H1 (cell line): Measurements from ENCODE around the gene KCNQ1. TPM values are rescaled to one million over a fixed set of nuclear protein-coding genes. Genes with fewer than 3 reads are reported as not detected.

ENCODE experiments used
- CTCF ChIA-PET: fragments of 300-600 bp; sonication (Branson Sonifier 250); formaldehyde crosslinking; loops from one replicate; lab custom pipeline; 2021; ENCODE audit not compliant: partially characterized antibody; lab: Charles Lee
- POLR2A ChIA-PET: fragments of 300-600 bp; sonication (Branson Sonifier 250); formaldehyde crosslinking; loops from one replicate; lab custom pipeline; 2021; ENCODE audit warnings: inconsistent platforms; ENCODE audit not compliant: partially characterized antibody; lab: Charles Lee
- DNase-seq, 2 experiments: peaks; one replicate each; pipeline versions ENCODE4 v3.0.0 to v3.0.0-alpha.2; 2010 to 2022; ENCODE audit warnings: low spot score in 2 of 2, low read depth in 1 of 2, mixed read lengths in 1 of 2
- FAIRE-seq: peaks from 2 replicates; lab custom pipeline; 2011; peaks lifted over from hg19 to GRCh38; lab: Jason Lieb, UNC
- H2AFZ ChIP-seq: 2 replicates; pipeline ENCODE4 v1.8.1; 2012; ENCODE audit warnings: low read length, inconsistent platforms
- H2AK5ac ChIP-seq: 2 replicates; pipeline ENCODE4 v1.6.1; 2013; ENCODE audit warnings: low read depth, low read length
- H2BK120ac ChIP-seq: replicated peaks from 2 replicates; pipeline ENCODE3; 2013; ENCODE audit warnings: low read depth, low read length, inconsistent platforms
- H2BK12ac ChIP-seq: 2 replicates; pipeline ENCODE4 v1.6.1; 2013; ENCODE audit warnings: low read depth, low read length
- H2BK15ac ChIP-seq: 2 replicates; pipeline ENCODE4 v1.6.1; 2013; ENCODE audit warnings: low read length
- H2BK20ac ChIP-seq: 2 replicates; pipeline ENCODE4 v1.6.1; 2013; ENCODE audit warnings: low read length
- H2BK5ac ChIP-seq: 2 replicates; pipeline ENCODE4 v1.6.1; 2013; ENCODE audit warnings: low read depth, low read length
- H3K14ac ChIP-seq: 2 replicates; pipeline ENCODE4 v1.6.1; 2013; ENCODE audit warnings: inconsistent platforms; ENCODE audit not compliant: insufficient read length
- H3K18ac ChIP-seq: 2 replicates; pipeline ENCODE4 v1.6.1; 2013; ENCODE audit warnings: low read length; ENCODE audit errors: extremely low read depth
- H3K23ac ChIP-seq: 2 replicates; pipeline ENCODE4 v1.6.1; 2013; ENCODE audit warnings: inconsistent platforms; ENCODE audit not compliant: insufficient read length
- H3K23me2 ChIP-seq: 2 replicates; pipeline ENCODE4 v1.6.1; 2013; ENCODE audit warnings: low read depth, low read length
- H3K27ac ChIP-seq: 2 replicates; pipeline ENCODE4 v1.6.1; 2011; ENCODE audit warnings: low read depth, low read length, inconsistent platforms
- H3K27me3 ChIP-seq, 4 experiments: replicated peaks in 1 of 4; 1 replicate in 1 of 4; 2 replicates in 3 of 4; pipeline versions ENCODE4 v1.6.1 to v1.8.1; 2011 to 2013; ENCODE audit warnings: low read length in 3 of 4, mild to moderate bottlenecking in 3 of 4, inconsistent platforms in 2 of 4, mixed read lengths in 2 of 4, moderate library complexity in 1 of 4; ENCODE audit not compliant: control insufficient read depth in 3 of 4, insufficient read depth in 3 of 4; ENCODE audit errors: extremely low read depth in 1 of 4
- H3K36me3 ChIP-seq, 4 experiments: 2 replicates each; pipeline versions ENCODE4 v1.6.1 to v1.8.1; 2011 to 2013; ENCODE audit warnings: mild to moderate bottlenecking in 4 of 4, low read length in 3 of 4, moderate library complexity in 2 of 4, control low read depth in 1 of 4, inconsistent platforms in 1 of 4; ENCODE audit not compliant: insufficient read depth in 4 of 4, control insufficient read depth in 2 of 4
- H3K4ac ChIP-seq: replicated peaks from 2 replicates; pipeline ENCODE3; 2013; ENCODE audit warnings: low read length, low read depth, mixed read lengths, inconsistent platforms; ENCODE audit not compliant: insufficient read length
- H3K4me1 ChIP-seq, 4 experiments: replicated peaks in 1 of 4; 1 replicate in 1 of 4; 2 replicates in 3 of 4; pipeline versions ENCODE4 v1.6.1 to v1.8.1; 2011 to 2013; ENCODE audit warnings: low read length in 3 of 4, inconsistent platforms in 2 of 4, mixed read lengths in 1 of 4; ENCODE audit not compliant: insufficient read depth in 4 of 4, control insufficient read depth in 3 of 4
- H3K4me2 ChIP-seq, 2 experiments: 2 replicates each; pipeline versions ENCODE4 v1.6.1 to v1.8.1; 2011 to 2013; ENCODE audit warnings: low read depth in 2 of 2, low read length in 2 of 2, control low read depth in 1 of 2, inconsistent platforms in 1 of 2, mild to moderate bottlenecking in 1 of 2; ENCODE audit not compliant: insufficient read depth in 1 of 2
- H3K4me3 ChIP-seq, 4 experiments: fragments of 200-600, 300-600 bp in 1 of 4; sonication (generic), shearing (Covaris generic), sonication (Bioruptor Twin) in 1 of 4; 2 replicates each; pipeline versions ENCODE4 v1.5.1 to v1.8.1; 2011 to 2016; ENCODE audit warnings: low read length in 4 of 4, low read depth in 3 of 4, control low read depth in 2 of 4, inconsistent platforms in 2 of 4, mild to moderate bottlenecking in 2 of 4, mixed read lengths in 1 of 4, moderate library complexity in 1 of 4; ENCODE audit not compliant: insufficient read depth in 2 of 4; ENCODE audit errors: extremely low read depth in 1 of 4
- H3K56ac ChIP-seq: replicated peaks from 2 replicates; pipeline ENCODE3; 2013; ENCODE audit warnings: low read depth, mild to moderate bottlenecking, mixed read lengths, low read length, inconsistent platforms; ENCODE audit not compliant: insufficient read length
- H3K79me1 ChIP-seq: 2 replicates; pipeline ENCODE4 v1.6.1; 2013; ENCODE audit warnings: low read depth, low read length, control low read depth
- H3K79me2 ChIP-seq, 2 experiments: 2 replicates each; pipeline versions ENCODE4 v1.6.1 to v1.8.1; 2012 to 2013; ENCODE audit warnings: low read length in 2 of 2, mild to moderate bottlenecking in 2 of 2, inconsistent platforms in 1 of 2; ENCODE audit not compliant: insufficient read depth in 2 of 2, control insufficient read depth in 1 of 2
- H3K9ac ChIP-seq, 4 experiments: replicated peaks in 1 of 4; 1 replicate in 1 of 4; 2 replicates in 3 of 4; pipeline versions ENCODE4 v1.6.1 to v1.8.1; 2011 to 2013; ENCODE audit warnings: low read depth in 3 of 4, low read length in 3 of 4, control low read depth in 2 of 4, mild to moderate bottlenecking in 2 of 4, moderate library complexity in 2 of 4, inconsistent platforms in 1 of 4; ENCODE audit errors: extremely low read depth in 1 of 4
- H3K9me3 ChIP-seq, 2 experiments: 2 replicates each; pipeline versions ENCODE4 v1.6.1 to v1.8.1; 2012 to 2013; ENCODE audit warnings: mild to moderate bottlenecking in 2 of 2, moderate library complexity in 2 of 2, control low read depth in 1 of 2, inconsistent platforms in 1 of 2, low read depth in 1 of 2, low read length in 1 of 2, mixed read lengths in 1 of 2; ENCODE audit not compliant: insufficient read depth in 2 of 2
- H4K20me1 ChIP-seq, 2 experiments: replicated peaks in 1 of 2; 2 replicates each; pipeline versions ENCODE3 to v1.8.1; 2011 to 2013; ENCODE audit warnings: inconsistent platforms in 2 of 2, low read length in 2 of 2, mild to moderate bottlenecking in 1 of 2; ENCODE audit not compliant: insufficient read depth in 2 of 2, control insufficient read depth in 1 of 2
- H4K5ac ChIP-seq: 2 replicates; pipeline ENCODE4 v1.6.1; 2013; ENCODE audit warnings: low read length, low read depth, mixed read lengths, inconsistent platforms; ENCODE audit not compliant: insufficient read length
- H4K8ac ChIP-seq: 2 replicates; pipeline ENCODE4 v1.8.0; 2013; ENCODE audit warnings: mild to moderate bottlenecking, moderate library complexity, low read length, inconsistent platforms; ENCODE audit not compliant: insufficient read depth; ENCODE audit errors: extremely low read depth
- H4K91ac ChIP-seq: replicated peaks from 2 replicates; pipeline ENCODE3; 2013; ENCODE audit warnings: low read length, mixed read lengths, inconsistent platforms; ENCODE audit not compliant: insufficient read length
- BACH1 ChIP-seq: IDR thresholded peaks from 2 replicates; pipeline ENCODE4 v1.6.1; 2012; ENCODE audit warnings: low read length, improper control_type of control experiment
- BRCA1 ChIP-seq: IDR thresholded peaks from 2 replicates; pipeline ENCODE4 v1.6.1; 2012; ENCODE audit warnings: low read depth, low read length, improper control_type of control experiment
- CREB1 ChIP-seq: IDR thresholded peaks from 2 replicates; pipeline ENCODE4 v1.6.1; 2012; ENCODE audit warnings: inconsistent platforms
- JUN ChIP-seq: IDR thresholded peaks from 2 replicates; pipeline ENCODE4 v1.6.1; 2011; ENCODE audit warnings: low read depth, mild to moderate bottlenecking, improper control_type of control experiment, low read length
- MAFK ChIP-seq: IDR thresholded peaks from 2 replicates; pipeline ENCODE4 v1.6.1; 2012; ENCODE audit warnings: low read depth, mild to moderate bottlenecking, improper control_type of control experiment, low read length
- NANOG ChIP-seq: IDR thresholded peaks from 2 replicates; pipeline ENCODE4 v1.6.1; 2011; ENCODE audit warnings: low read length, low read depth, mild to moderate bottlenecking, inconsistent platforms; ENCODE audit not compliant: insufficient read depth, poor library complexity, severe bottlenecking
- RXRA ChIP-seq: IDR thresholded peaks from 2 replicates; pipeline ENCODE4 v1.6.1; 2011; ENCODE audit warnings: low read depth, mild to moderate bottlenecking, low read length, moderate library complexity; ENCODE audit not compliant: insufficient read depth
- SUZ12 ChIP-seq: fragments of 200-600 bp; sonication (generic); IDR thresholded peaks from 2 replicates; pipeline ENCODE4 v1.6.1; 2012; ENCODE audit warnings: mild to moderate bottlenecking, inconsistent platforms, low read length, moderate library complexity, mixed read lengths
- TCF12 ChIP-seq: IDR thresholded peaks from 2 replicates; pipeline ENCODE4 v1.6.1; 2011; ENCODE audit warnings: low read depth, mild to moderate bottlenecking, low read length
- TEAD4 ChIP-seq: IDR thresholded peaks from 2 replicates; pipeline ENCODE4 v1.6.1; 2012; ENCODE audit warnings: low read depth, low read length, inconsistent platforms, mixed read lengths
- YY1 ChIP-seq: IDR thresholded peaks from 2 replicates; pipeline ENCODE4 v1.6.1; 2011; ENCODE audit warnings: low read depth, mild to moderate bottlenecking, low read length
- WGBS, 2 experiments: shearing (Covaris generic) in 1 of 2; methylation state at CpG; one replicate each; pipeline versions ENCODE4 v1.1.6 to v1.1.7; 2013 to 2015; ENCODE audit warnings: low lambda C conversion rate in 2 of 2, mixed read lengths in 2 of 2, inconsistent platforms in 1 of 2, low coverage in 1 of 2, missing lambda C conversion rate in 1 of 2; ENCODE audit not compliant: insufficient replicate concordance in 2 of 2, insufficient coverage in 1 of 2, insufficient read length in 1 of 2; ENCODE audit errors: extremely low coverage in 1 of 2, missing lambda C conversion rate in 1 of 2; 5-methylcytosine and 5-hydroxymethylcytosine counted together
- polyA plus RNA-seq, 7 experiments: library from polyadenylated mRNA; depleted of rRNA in 3 of 7; stranded (reverse) in 5 of 7; unstranded in 2 of 7; fragments of >200 nt in 5 of 7; fragments of 200-250 nt in 2 of 7; gene quantifications; 1 replicate in 5 of 7; 2 replicates in 1 of 7; 4 replicates in 1 of 7; pipeline versions ENCODE4 v1.2.1 to v1.2.3, GENCODE V29; 2011 to 2013; ENCODE audit warnings: missing spikeins in 2 of 7, mixed read lengths in 2 of 7
- total RNA-seq: library from RNA; stranded (reverse); fragmentation: NEBNext Ultra II Directional; extraction: Animal tissue kit (Norgen Biotek cat#: 25700); gene quantifications from 2 replicates; pipeline ENCODE4 v1.2.1, GENCODE V29; 2021
- TF ChIP-seq, protein P1 (sequence below): IDR thresholded peaks from 2 replicates; pipeline ENCODE4 v1.6.1; 2012; ENCODE audit warnings: low read length, inconsistent platforms

Gene KCNQ1
- total and polyA plus RNA-seq, 2 of the 8 experiments (the other 6 are each of a cell fraction or from before 2014, with no cell fraction given) = 1.9 to 2.0 TPM

DNA sequence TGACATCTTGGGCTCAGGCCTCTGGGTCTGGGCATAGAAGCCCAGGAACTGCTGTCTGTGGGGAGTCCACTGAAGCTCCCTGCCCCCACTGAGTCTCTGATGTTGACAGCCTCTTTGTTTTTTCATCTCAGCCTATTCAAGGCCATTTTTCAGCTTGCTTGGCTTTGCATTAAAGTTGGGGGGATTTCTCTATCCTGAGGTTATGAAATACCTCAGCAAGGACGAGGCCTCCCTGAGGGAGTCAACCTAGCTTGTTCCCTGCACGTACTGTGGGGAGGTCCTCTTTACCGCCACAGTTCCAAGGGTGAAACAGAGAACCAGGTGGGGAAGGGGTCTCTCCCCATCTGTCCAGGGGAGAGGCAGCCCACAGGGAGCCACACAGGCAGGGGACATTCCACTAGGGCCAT is 246.6 kb downstream of the KCNQ1 start:
- Histone ChIP-seq H2BK120ac (peak overlapping the region; percentile 21), H3K18ac (peak overlapping the region; percentile 84; the same call in 1 of the 2 replicates), H4K91ac (peak overlapping the region; percentile 31), H3K23ac (no peak overlapping the region), H3K79me2 (peaks cover 0 to 72% of the 10 kb centered on the region in 2 experiments; a peak in 2 of 4 replicates), H4K20me1 (peaks cover 0 to 22% of the 10 kb centered on the region in 2 experiments), H3K27ac (no peak overlapping the region), H3K4ac (no peak overlapping the region), H4K8ac (no peak overlapping the region), H3K14ac (no peak overlapping the region), H2BK12ac (peak overlapping the region; percentile 91; the same call in 1 of the 2 replicates), H3K9ac (no peak overlapping the region), H3K56ac (no peak overlapping the region), H3K4me1 (peaks cover 47 to 80% (median 70%) of the 10 kb centered on the region in 4 experiments), H4K5ac (no peak overlapping the region), H3K27me3 (no peaks in the 10 kb centered on the region; a peak in 1 of 7 replicates), H2BK5ac (peak overlapping the region; percentile 45; the same call in 1 of the 2 replicates), H3K4me2 (peak overlapping the region; percentile 24 to 76), H3K36me3 (no peaks in the 10 kb centered on the region), H3K79me1 (peaks cover 12% of the 10 kb centered on the region), H2BK15ac (peak overlapping the region; percentile 62; the same call in 1 of the 2 replicates), H2BK20ac (peak overlapping the region; percentile 77; the same call in 1 of the 2 replicates), H2AK5ac (peak overlapping the region; percentile 44; the same call in 1 of the 2 replicates), H2AFZ (no peak overlapping the region), H3K23me2 (no peaks in the 10 kb centered on the region), H3K4me3 (peak overlapping the region in 1 of 4 experiments; percentile 7; a peak in 1 of 8 replicates), H3K9me3 (no peaks in the 10 kb centered on the region)
- FAIRE-seq (no peak), DNase-seq (no peak)
- ChIA-PET CTCF (interaction anchor here (0.6 to 4.0 kb wide), 12 partner anchors 12 to 1120 kb away, joined by 3 to 19 read pairs (median 4); partner anchors contain the start of gene CDKN1C), POLR2A (interaction anchor here (0.8 to 1.6 kb wide), 3 partner anchors 10 to 22 kb away, joined by 3 to 4 read pairs (median 3); no protein-coding TSS in a partner anchor)
- 72% methylated on average over 3 of the region's 3 CpGs; no CpG with 5 or more reads in 1 of the 2 experiments for WGBS, 2 experiments
- no peak for TF ChIP-seq JUN
- TF ChIP-seq TCF12 = no peak
- no peak for TF ChIP-seq RXRA
- no peak for TF ChIP-seq SUZ12
- TF ChIP-seq YY1 = no peak
- TF ChIP-seq, protein P1, sequence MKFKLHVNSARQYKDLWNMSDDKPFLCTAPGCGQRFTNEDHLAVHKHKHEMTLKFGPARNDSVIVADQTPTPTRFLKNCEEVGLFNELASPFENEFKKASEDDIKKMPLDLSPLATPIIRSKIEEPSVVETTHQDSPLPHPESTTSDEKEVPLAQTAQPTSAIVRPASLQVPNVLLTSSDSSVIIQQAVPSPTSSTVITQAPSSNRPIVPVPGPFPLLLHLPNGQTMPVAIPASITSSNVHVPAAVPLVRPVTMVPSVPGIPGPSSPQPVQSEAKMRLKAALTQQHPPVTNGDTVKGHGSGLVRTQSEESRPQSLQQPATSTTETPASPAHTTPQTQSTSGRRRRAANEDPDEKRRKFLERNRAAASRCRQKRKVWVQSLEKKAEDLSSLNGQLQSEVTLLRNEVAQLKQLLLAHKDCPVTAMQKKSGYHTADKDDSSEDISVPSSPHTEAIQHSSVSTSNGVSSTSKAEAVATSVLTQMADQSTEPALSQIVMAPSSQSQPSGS = no peak
- TF ChIP-seq MAFK = no peak
- TF ChIP-seq TEAD4 = no peak
- TF ChIP-seq BACH1 = no peak
- no peak for TF ChIP-seq BRCA1
- TF ChIP-seq CREB1 = no peak
- TF ChIP-seq NANOG = no peak
